Duodenal mucosa (tissue), 2 donors: Measurements from ENCODE around the gene SPTBN5.

Experiments used
- H3K27ac ChIP-seq: one replicate; pipeline ENCODE4 v1.7.0; 2013; ENCODE audit warnings: low read depth, low read length
- H3K27me3 ChIP-seq, 2 donors: one replicate each; pipeline ENCODE4 v1.7.0; 2013; ENCODE audit warnings: low read length in 2 of 2, control low read depth in 1 of 2; ENCODE audit not compliant: insufficient read depth in 2 of 2, control insufficient read depth in 1 of 2
- H3K36me3 ChIP-seq, 2 donors: one replicate each; pipeline ENCODE4 v1.7.0; 2013; ENCODE audit warnings: low read length in 2 of 2, control low read depth in 1 of 2; ENCODE audit not compliant: insufficient read depth in 2 of 2, control insufficient read depth in 1 of 2
- H3K4me1 ChIP-seq, 2 donors: one replicate each; pipeline ENCODE4 v1.7.0; 2013; ENCODE audit warnings: low read length in 2 of 2, control low read depth in 1 of 2; ENCODE audit not compliant: insufficient read depth in 2 of 2, control insufficient read depth in 1 of 2
- H3K4me3 ChIP-seq, 2 donors: one replicate each; pipeline ENCODE4 v1.7.0; 2013; ENCODE audit warnings: low read length in 2 of 2, low read depth in 1 of 2
- H3K9ac ChIP-seq, 2 donors: one replicate each; pipeline ENCODE4 v1.7.0; 2013; ENCODE audit warnings: low read length in 2 of 2, low read depth in 1 of 2
- H3K9me3 ChIP-seq, 2 donors: one replicate each; pipeline ENCODE4 v1.7.0; 2013; ENCODE audit warnings: low read length in 2 of 2, control low read depth in 1 of 2; ENCODE audit not compliant: control insufficient read depth in 1 of 2

SPTBN5 gene

DNA sequence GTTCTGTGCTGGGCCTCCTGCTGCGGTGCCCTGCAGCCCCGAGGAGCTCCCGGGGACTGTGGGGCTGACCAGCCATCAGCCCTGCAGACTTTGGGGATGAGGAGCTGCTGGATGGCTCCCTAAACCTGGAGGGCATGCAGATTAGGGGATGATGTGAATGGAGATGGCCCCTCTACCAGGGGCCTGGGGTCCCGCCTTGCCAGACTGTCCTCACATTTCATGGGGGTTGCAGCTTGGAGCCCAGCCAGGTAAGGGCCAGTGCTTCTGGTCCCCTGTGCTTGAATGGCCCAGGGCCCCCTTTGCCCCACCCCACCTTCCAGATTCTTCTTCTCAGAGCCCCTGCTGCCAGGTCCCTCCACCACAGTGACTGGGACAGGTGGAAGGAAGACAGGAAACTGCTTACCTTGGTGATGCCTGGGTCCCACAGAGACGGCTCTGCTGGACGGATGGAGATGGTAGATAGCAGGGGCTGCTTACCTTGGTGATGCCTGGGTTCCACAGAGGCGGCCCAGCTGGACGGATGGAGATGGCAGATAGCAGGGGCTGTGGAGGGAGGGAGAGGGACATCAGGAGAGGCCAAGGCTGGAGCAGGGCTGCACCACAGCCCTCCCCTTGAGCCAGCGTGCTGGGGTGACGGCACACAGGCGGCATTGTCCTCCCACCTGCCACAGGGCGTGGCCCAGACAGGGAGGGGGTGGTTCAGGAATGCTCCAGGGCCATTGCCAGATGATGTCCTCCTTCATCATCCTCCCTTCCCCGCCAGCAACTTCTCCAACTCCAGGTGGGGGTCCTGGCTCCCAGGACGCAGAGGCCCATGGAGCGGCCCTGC lies at the start of gene SPTBN5:
TSS of gene SPTBN5 (minus strand) at position 632 of the 829 bp plus-strand sequence. CDS start at position 76, 556 bp downstream.
- Histone ChIP-seq H3K9ac (peak within 1 kb of the TSS in 1 of 2 donors; percentile 11), H3K36me3 (no peaks in the 10 kb centered on the region), H3K4me3 (peak within 1 kb of the TSS; percentile 15 to 43), H3K4me1 (peaks cover 0 to 22% of the 10 kb centered on the region in 2 donors), H3K9me3 (no peaks in the 10 kb centered on the region), H3K27ac (no peak within 1 kb of the TSS), H3K27me3 (no peaks in the 10 kb centered on the region)

DNA sequence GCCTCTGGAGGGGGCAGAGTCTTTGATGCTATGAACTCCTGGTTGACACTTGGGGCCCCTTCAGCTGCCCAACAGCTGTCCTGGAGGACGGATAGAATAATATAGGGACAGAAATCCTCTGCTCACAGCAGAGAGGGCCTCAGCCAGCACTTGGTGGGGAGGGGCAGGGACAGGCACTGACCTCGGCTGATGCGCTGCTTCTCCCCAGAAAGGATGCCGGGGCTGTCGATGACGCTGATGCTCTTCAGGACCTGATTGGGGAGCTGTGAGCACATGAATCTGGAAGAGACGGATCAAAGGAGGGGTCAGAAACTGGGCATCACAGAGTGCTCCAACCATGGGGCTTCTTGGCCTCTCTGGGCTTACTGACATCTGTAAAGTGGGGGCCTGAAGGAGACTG lies 49.0 kb upstream of the SPTBN5 start:
- peaks cover 0 to 4% of the 10 kb centered on the region in 2 donors for H3K4me1 ChIP-seq
- peaks cover 8 to 12% of the 10 kb centered on the region in 2 donors for H3K36me3 ChIP-seq
- no peak overlapping the region for H3K27ac ChIP-seq

DNA sequence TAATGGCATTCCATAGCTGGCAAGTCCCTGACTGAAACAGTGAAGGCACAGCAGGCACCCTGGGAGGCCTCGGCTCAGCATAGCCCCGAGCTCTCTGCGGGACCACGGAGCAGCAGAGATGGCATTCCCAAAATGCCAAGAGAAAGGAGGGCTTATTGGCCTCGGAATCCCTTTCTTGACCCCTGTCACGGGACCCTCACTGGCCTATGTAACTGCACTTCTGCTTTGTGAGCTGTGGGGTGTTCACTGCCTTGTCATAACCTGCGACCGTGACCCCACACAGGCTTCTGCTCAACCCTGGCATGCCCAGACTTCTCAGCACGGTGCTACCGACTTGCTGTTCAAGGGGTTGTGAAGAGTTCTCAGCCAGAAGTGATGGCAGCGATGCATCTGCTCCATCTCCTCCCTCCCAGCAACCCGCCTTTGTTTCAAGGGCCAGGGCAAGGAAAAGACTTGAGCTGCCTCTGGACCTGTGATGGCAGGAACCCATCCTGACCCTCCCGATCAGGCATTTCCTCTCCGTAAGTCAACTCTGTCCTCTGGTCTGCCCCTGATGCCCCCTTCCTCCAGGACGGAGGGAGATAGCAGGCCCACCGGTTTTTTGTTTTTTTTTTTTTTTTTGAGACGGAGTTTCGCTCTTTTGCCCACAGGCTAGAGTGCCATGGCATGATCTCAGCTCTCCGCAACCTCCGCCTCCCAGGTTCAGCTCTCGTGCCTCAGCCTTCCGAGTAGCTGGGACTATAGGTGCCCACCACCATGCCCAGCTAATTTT lies 48.0 kb upstream of the SPTBN5 start:
- no peak overlapping the region for H3K9ac ChIP-seq
- H3K27ac ChIP-seq, result no peak overlapping the region
- no peaks in the 10 kb centered on the region for H3K9me3 ChIP-seq
- H3K27me3 ChIP-seq, result no peaks in the 10 kb centered on the region
- H3K4me3 ChIP-seq, result no peak overlapping the region
- H3K36me3 ChIP-seq, result peaks cover 8 to 12% of the 10 kb centered on the region in 2 donors
- peaks cover 0 to 4% of the 10 kb centered on the region in 2 donors for H3K4me1 ChIP-seq

More for the DNA sequence above, 49.0 kb upstream of the SPTBN5 start:
- no peak overlapping the region for H3K9ac ChIP-seq
- no peak overlapping the region for H3K4me3 ChIP-seq
- H3K27me3 ChIP-seq, result no peaks in the 10 kb centered on the region
- no peaks in the 10 kb centered on the region for H3K9me3 ChIP-seq

DNA sequence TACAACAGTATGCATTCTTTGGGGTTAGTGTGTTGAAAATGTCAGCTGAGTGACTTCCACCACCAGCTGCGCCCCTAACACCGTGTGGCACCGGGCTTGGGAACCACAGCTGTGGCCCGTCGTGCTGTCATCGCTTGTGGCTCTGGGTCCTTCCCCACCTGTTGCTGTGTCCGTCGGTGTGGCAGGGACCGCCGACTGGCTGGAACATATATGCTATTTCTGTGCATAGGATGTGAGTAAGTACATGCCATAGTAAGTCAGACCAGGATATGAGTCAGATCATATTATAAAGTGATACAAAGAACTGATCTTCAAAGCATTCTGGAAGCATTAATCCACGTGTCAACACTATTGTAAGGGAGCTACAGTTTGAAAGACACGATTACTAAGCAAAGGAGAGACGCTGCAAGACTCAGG lies 46.6 kb upstream of the SPTBN5 start:
- Histone ChIP-seq H3K27ac (no peak overlapping the region), H3K9ac (no peak overlapping the region), H3K9me3 (no peaks in the 10 kb centered on the region), H3K36me3 (peaks cover 8 to 12% of the 10 kb centered on the region in 2 donors), H3K4me1 (peaks cover 0 to 8% of the 10 kb centered on the region in 2 donors), H3K27me3 (no peaks in the 10 kb centered on the region), H3K4me3 (no peak overlapping the region)

DNA sequence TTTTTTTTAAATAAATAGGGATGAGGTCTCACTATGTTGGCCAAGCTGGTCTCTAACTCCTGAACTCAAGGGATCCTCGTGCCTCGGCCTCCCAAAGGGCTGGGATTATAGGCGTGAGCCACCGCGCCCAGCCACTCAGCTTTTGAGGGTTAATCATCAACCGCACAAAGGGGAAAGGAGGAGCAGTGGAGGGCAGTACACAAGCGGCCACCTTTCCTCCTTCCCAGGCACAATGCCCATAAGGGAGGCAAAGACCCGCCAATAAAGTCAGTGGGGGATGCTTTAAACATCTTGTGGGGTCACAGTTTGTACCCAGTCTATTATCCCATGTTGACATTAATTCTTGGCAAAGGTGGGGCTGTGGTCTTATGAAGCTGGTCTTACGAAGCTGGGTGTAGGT lies 46.1 kb upstream of the SPTBN5 start:
- no peaks in the 10 kb centered on the region for H3K27me3 ChIP-seq

DNA sequence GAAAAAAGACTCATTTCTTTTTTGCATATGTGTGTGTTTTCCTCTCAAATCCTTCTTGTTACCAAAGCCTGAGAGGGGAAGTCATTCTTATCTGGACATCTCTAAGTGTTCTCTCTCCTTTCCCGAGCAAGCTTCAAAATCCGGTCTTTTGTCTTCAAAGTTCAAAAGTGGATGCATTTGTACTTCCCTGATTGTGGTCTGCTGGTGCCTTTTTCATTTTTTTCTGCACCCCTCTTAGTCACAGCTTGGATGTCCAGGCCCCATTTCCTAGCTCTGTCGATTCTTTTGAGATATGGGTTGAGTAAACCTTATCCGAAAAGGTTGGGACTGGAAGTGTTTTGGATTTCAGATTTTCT lies 43.7 kb upstream of the SPTBN5 start:
- Histone ChIP-seq H3K27me3 (no peaks in the 10 kb centered on the region), H3K36me3 (peaks cover 8 to 12% of the 10 kb centered on the region in 2 donors), H3K4me1 (peaks cover 14 to 18% of the 10 kb centered on the region in 2 donors), H3K4me3 (no peak overlapping the region), H3K9me3 (no peaks in the 10 kb centered on the region), H3K9ac (no peak overlapping the region), H3K27ac (peak overlapping the region; percentile 30)

More for the DNA sequence above, 46.1 kb upstream of the SPTBN5 start:
- H3K4me1 ChIP-seq, result peaks cover 3 to 12% of the 10 kb centered on the region in 2 donors
- H3K36me3 ChIP-seq, result peaks cover 8 to 12% of the 10 kb centered on the region in 2 donors
- H3K27ac ChIP-seq, result no peak overlapping the region
- H3K9me3 ChIP-seq, result no peaks in the 10 kb centered on the region
- no peak overlapping the region for H3K9ac ChIP-seq
- H3K4me3 ChIP-seq, result no peak overlapping the region

DNA sequence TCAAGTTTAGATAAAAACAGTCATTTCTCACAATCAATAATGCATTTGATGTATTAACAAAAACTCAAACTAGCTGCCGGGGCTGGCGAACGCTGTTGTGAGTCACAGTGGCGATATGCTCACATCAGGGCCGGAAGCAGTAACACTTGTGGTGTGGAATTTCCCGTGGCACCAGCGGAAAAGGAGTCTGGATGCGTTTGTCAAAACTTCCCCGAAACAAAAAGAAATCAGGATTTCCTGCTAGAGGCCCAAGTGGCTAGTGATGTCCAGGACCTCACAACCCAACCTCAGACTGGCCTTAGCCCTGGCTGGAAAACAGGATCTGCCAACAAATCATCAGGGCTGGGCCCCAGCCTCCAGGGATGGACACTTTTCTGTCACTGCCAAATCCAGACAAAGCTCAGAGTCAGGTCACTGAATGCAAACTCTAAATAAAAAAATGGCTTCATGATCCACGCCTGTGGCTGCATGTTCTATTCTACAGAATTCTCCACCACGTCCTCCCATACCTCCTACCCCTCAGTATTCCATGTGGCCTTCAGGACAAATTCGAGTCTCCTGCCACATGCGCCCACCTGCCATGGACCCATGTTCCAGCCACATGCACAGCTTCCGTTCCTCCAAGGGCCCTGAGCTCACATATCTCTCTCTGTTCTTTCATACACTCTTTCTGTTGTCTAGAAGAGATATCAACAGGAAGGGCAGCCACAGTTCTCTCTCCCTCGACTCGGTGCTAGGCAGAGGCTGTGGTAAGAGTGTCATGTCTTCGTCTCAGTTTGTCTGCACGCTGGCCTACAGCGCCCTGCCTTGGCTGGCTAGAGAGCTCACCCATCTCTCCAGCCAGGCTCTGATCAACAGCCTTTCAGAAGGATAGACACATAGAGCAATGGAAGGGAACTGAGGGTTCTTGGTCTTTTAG lies 43.1 kb upstream of the SPTBN5 start:
- Histone ChIP-seq H3K4me1 (peaks cover 14 to 18% of the 10 kb centered on the region in 2 donors), H3K36me3 (peaks cover 8 to 11% of the 10 kb centered on the region in 2 donors), H3K27ac (peak overlapping the region; percentile 30), H3K27me3 (no peaks in the 10 kb centered on the region), H3K9ac (no peak overlapping the region), H3K9me3 (no peaks in the 10 kb centered on the region), H3K4me3 (peak overlapping the region in 1 of 2 donors; percentile 2)

DNA sequence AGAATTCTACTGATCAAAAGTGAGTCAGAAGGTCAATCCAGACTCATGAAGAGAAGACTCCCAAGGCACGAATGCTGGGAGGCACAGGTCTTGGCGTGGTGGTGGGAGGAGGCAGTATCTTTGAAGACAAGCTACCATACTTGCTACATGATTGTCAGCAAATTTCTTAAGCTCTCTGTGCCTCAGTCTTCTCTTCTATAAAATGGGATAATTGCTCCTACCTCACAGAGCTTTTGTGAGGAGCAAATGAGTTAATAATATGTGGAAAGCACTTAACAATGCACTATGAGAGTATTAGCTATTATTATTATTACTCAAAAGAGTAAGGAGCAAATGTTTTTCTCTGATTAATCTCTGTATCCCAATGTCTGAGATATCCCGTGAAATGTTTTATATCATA lies 42.3 kb upstream of the SPTBN5 start:
- peaks cover 14 to 18% of the 10 kb centered on the region in 2 donors for H3K4me1 ChIP-seq
- H3K36me3 ChIP-seq, result peaks cover 7 to 8% of the 10 kb centered on the region in 2 donors
- H3K9me3 ChIP-seq, result no peaks in the 10 kb centered on the region
- H3K27me3 ChIP-seq, result no peaks in the 10 kb centered on the region
- H3K9ac ChIP-seq, result no peak overlapping the region
- H3K27ac ChIP-seq, result no peak overlapping the region
- H3K4me3 ChIP-seq, result no peak overlapping the region

DNA sequence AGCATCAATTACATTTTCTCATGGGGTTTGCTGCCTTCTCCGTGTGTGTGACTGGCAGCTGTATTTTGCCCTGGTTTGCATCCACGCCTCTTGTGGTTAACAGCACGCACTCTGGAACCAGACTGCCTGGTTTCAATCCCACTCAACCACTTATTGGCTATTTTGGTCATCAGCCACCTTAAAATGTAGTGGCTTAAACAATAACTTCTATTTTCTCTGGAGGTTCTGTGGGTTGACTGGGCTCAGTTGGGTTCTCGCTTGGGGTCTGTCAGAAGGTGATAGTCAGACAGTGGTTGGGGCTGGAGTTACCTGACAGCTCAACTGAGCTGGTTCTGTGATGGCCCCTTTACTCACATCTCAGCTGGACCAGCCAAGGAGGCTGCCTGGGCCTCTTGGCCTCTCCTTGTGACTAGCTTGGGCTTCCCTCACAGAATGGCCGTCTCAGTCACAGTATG lies 41.7 kb upstream of the SPTBN5 start:
- H3K9ac ChIP-seq, result no peak overlapping the region

More for the DNA sequence above, 41.7 kb upstream of the SPTBN5 start:
- H3K9me3 ChIP-seq, result no peaks in the 10 kb centered on the region
- H3K27ac ChIP-seq, result no peak overlapping the region
- H3K36me3 ChIP-seq, result peaks cover 7 to 8% of the 10 kb centered on the region in 2 donors
- H3K4me3 ChIP-seq, result no peak overlapping the region
- H3K27me3 ChIP-seq, result no peaks in the 10 kb centered on the region
- H3K4me1 ChIP-seq, result peaks cover 16 to 18% of the 10 kb centered on the region in 2 donors
